GM23248 (cell line): ENCODE measurements around the gene CDX2.

Source experiments
- EZH2 ChIP-seq: fragments of 200-600 bp; sonication (generic); IDR thresholded peaks from 2 replicates; pipeline ENCODE4 v1.6.1; 2018; ENCODE audit warnings: antibody characterized with exemption, mild to moderate bottlenecking; ENCODE audit not compliant: insufficient read depth, poor library complexity, severe bottlenecking
- EZH2phosphoT487 ChIP-seq: fragments of 200-600 bp; sonication (generic); IDR thresholded peaks from 2 replicates; pipeline ENCODE4 v1.6.1; 2018; ENCODE audit warnings: antibody characterized with exemption, moderate library complexity, mild to moderate bottlenecking, low read depth; ENCODE audit not compliant: insufficient read depth

DNA sequence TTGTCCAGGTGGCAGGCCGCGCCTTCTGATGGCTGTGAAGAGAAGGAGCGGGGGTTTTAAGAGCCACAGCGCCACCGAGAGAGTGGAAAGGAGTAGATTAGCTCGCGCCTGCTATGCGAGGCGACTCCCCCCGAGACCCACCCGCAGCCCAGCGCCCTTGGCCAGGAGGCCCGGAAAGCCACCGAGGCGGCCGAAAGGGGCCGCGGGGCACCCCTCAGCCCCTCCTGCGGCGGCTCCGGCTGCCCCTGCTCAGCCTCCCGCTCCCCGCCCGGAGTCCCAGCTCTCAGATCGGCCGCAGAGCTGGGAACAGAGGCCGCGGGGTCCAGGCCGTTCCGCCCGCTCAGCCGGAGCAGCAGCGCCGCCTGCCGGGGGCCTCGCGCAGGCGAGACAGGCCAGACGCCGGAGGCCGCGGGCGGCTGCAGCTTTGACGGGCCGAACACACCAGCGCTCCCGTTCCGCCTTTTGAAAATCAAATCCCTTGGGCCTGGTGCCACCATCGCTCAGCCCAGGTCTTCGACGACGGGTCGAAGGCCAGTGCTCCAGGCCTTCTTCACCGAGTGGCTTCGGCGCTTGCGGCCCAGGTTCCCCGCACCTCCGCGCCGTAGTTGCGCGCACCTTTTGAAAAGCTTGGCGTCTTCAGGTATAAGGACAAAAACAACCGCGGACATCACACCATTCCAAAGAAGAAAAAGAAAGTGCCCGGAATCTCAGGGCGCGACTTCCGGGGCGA lies 15.3 kb downstream of the CDX2 start:
- TF ChIP-seq EZH2 (no peak), EZH2phosphoT487 (no peak)
